HG02759 (cell line): Measurements from ENCODE around the gene MME.
"Not testable (repeated sequence)": the region's sequence is repeated elsewhere in the genome, so short reads cannot be mapped to it uniquely, and the experiment has no call there.

Experiments used
- ATAC-seq: cut with Tn5 transposase; IDR thresholded peaks from one replicate; pipeline ENCODE4 v1.9.1; 2021; ENCODE audit warnings: mild to moderate bottlenecking, moderate library complexity; ENCODE audit not compliant: unreplicated experiment

Gene MME

DNA sequence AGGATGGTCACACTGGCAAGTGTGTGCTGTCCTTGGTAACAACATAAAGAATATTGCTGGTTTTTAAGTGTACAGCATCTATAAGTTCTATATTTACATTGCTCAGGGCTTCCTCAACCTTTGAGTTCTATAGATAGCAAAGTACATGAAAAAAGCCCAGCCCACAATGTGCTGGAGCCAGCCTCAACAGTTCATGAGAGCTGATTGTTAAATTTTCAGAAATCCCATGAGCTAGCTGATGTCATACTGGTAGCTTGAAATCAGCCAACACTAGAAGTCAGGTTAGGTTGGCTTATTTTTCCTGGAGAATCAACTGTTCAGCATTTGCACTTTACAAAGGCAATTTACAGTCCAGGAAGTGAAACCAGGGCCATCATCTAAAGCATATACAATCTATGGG lies 110.6 kb downstream of the MME start:
- ATAC-seq, result no peak

DNA sequence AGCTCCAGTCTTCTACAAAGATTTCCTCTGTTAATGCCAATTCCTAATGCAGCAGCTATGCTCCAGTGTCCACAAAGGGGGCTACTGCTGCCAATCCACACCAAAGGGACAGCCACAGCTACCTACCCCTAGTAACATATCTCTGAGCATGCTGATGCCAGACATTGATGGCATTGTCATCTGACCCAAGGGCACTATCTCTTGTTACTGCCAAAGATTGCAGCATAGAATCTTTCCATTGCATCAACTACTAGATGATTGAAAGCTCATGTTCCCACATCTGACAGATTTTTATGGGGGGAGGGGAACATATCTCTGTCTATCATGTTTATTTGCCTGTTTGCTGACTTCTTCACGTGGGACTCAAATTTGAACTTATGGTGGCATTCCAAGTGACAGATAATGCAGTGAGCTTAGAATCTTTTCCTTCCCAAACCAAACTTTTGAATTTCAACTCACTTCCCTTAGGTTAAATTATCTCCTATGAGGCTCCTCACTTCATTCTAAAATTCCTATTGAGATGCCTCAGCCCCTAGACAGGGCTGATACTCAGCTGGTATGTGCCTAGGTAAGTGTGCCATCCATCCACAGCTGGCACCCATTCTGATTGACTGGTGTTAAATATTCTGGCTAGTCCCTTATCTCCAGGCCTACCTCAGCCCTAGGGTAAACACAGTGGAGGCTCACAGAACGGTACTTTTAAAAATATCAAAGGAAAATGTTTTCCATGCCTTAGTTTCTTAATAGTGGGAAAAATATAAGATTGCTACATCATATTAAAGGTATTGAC lies 113.0 kb downstream of the MME start:
- no peak for ATAC-seq

DNA sequence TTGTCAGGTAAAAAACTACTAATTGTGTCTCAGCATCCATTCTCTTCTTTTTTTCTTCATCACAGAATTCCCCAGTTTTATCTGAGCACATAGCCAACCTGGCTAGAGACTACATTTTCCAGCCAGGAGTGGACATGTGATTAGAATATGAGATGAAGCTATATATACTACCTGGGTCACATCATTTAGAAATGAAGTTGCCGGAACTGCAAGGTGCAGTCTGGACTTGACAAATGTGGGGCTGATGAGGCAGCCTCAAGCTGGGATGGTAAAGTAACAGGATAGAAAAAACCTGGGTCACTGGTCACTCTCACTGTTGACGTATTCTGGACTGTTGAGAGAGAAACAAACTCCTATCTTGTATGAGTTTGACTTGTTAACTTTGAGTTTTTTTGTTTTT lies 113.7 kb downstream of the MME start:
- ATAC-seq, result no peak

DNA sequence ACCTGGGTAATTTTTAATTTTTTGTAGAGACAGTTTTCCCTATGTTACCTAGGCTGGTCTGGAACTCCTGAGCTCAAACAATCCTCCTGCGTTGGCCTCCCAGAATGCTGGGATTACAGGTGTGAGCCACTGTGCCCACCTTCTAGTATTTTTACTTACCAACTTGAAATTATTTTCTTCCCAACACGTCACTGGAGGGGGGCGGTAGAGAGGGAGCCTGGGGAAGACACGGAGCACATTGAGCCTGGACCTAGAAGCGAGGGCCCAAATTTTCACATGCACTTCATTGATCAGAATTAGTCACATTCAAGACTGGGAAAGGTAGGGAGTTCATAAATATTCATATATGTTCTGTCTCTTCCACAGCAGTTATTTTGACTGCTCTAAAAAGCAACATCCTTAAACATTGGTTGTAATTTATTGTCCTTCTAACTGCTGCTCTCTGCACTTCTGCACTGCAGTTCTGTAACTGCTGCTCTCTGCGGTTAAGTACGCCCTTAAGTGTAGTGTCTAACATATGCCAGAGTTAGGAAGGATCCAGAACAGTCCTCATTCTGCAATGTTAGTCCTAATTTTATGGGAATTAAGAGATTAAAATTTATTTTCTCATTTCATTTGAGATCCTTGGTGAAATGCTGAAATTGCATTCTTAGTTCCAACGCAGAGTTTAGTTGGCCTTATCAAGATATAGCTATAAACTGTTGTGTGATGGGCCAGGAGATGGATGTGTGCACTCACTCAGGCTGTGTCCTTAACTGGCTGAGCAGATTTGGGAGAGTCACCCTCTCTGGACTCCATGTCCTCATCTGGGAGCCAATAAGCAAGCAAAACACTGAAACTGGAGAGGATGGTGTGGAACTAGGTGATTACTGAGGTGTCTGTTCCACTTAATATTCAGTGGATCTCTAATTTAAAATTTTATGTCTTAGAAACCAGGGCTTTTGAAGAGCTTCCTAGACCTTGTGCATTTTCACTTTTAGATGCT lies 115.1 kb downstream of the MME start:
- no peak for ATAC-seq

DNA sequence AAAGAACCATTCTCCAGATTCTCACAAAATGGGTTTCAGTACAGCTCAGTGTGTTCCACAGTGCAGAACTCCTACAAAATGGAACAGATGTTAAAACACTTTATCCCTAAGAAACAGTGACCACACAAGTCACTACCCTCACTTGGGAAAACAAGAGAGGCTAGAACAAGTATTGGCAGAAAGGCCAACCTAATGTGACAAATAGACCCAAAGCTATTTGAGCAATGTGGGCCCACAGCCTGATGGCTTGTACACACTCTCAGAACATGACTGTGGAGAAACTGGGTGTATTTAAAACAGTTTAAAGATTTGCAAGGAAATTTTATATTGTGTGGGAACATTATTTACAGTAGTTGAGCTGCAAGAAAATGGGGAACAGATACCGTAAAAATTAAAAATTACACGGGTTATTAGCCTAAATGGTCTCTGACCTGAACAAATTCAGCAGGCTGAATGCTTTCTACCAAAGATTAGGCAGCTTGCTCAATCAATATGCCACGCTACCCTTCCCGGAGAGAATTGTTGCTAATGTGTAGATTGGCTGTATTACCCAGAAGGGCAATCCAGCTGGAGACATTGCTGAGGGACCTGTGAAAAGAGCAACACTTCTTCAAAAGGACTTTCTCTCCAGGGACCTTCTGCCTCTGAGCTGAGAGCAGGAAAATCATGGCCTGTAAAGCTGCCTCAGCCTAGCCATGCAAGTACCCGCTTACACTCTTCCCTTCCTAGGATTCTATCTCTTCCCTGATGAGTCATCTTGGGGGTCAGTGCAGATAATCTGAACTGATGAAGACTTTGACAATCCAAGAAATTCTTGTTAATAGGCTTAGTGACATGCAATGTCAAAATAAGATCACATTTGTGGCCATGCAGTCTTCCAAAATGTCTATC lies 116.3 kb downstream of the MME start:
- ATAC-seq, result no peak

DNA sequence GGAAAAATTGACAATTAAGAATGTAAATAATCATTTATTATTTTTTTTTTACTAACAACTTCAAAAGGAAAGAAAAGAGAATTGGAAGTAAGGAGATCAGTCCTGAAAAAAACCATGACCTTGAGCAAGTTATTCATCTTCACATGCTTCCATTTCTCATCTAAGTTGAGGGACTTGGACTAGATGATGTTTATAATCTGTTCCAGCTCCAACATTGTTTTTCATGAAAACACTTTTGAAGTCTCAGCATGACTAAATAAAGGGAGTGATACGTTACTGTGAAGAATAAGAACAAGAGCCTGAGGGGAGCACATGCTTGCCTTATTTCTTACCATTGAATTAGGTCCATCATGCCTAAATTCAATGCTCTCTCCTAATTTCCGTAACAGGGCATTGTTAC lies 117.7 kb downstream of the MME start:
- no peak for ATAC-seq

DNA sequence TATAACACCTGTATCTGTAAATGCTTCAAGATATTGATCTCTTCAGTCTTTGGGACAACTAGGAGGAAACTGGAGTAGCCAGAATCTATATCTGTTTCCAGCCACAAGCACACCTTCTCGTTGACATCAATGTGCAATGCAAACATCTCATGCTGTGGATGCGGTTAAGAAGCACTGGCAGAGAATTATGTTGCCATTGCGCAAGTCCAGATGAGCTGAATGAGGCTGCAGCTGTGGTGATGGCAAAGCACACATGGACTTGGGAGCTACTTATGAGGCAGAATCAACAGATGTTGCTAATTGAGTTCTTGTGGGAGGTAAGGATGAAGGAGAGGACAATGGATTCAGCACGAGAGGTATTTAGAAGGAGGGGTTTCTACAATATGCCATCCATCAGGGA lies 122.5 kb downstream of the MME start:
- ATAC-seq, result no peak

DNA sequence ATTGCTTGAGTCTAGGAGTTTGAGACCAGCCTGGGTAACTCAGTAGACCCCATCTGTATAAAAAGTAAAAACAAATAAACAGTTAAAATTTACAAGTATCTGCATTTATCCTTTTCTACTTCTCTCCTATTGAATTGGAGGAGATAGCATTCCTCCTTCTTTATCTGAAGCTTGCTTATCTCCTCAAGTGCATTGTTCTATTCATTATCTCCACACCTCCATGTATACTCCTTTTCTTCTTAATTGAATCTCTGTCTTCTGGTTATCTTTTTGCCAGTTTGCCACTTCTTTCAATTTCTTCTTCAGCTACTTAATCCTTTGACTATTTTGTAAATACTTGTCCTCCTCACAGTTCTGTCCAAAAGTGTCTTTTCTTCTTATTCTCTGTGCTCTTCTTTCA lies 124.7 kb downstream of the MME start:
- no peak for ATAC-seq

DNA sequence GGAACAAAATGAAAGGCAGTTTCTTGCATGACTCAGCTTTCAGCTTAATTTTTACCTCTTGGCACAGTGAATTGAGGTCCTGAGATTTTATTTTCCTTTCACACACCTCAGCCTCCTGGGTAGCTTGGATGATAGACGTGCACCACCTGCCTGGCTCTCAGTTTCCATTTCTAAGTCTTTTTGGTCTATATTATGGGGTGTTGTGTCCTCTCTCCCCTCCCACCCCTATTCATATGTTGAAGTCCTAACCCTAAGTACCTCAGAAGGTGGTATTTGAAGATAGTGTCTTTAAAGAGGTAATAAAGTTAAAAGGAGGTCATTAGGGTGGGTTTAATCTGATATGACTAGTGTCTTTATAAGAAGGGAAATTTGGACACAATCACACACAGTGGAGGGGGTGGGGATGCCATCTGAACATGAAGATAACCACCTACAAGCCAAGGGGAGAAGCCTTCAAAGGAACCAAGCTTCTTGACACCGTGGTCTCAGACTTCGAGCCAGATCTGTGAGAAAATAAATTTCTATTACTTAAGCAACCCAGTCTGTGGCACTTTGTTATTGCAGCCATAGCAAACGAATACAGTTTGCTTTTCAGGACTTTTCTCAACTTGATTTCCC lies 128.2 kb downstream of the MME start:
- no peak for ATAC-seq

DNA sequence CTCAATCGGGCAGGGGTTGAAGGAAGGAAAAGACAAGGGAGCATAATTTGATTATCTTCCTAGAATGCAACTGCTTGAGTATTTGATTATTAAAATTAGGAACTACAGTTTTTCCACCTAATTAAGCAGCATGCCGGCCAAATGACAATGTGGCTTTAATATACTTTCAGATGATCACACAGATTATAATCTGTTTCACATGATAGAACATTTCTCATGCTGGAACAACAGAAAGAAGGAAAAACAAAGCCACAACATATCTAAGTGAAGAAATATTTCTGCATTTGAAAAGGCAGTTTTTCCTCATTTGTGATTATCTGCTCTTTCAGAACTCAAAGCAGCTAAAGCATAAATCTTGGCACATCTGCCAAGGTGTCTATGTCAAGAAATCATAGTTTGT lies 130.6 kb downstream of the MME start:
- no peak for ATAC-seq

DNA sequence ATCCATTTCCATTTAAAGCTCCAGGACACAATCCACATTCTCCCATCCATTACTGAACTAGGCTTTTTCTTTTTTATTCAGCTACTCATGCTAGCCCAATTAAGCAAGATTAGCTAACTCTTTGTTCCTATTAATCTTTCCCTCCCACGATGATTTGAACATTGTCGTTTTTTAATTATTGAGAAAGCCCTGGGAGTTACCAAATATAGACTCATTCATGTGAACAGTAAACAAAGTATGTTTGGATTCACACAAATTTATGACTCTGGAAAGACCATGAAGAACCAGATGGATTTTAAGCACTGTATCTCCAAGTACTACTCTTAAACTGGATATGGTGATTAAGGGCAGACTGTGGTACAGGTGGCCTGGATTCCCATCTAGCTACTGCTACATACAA lies 131.1 kb downstream of the MME start:
- ATAC-seq, result no peak

DNA sequence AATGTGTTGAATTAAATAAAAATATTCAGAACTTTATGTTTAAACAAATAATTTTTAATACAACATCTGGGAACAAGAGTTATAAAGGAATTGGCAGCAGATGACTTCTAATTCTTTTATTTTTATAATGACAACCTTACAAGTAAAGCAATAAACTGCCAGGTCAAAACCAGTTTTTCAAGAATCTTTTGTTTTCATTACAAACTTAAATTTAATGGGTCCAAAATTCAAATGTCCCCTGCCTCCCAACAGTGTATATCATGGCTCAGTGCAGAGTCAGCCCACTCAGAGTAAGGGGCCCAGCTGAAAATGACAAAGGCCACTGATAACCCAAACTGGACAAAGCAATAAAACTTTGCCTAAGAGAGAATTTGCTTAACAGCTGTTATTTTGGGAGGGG lies 131.8 kb downstream of the MME start:
- ATAC-seq, result no peak

DNA sequence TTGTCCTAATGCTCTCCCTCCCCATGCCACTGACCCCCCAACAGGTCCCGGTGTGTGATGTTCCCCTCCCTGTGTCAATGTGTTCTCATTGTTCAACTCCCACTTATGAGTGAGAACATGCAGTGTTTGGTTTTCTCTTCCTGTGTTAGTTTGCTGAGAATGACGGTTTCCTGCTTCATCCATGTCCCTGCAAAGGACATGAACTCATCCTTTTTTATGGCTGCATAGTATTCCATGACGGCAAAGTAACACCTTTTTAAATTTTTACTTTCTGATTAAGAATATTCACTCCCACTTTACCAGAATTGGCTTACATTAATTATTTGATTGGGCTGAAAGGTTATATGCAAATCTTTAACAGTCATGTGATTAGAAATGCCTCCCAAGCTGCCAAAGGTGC lies 135.9 kb downstream of the MME start:
- not testable (repeated sequence) for ATAC-seq

DNA sequence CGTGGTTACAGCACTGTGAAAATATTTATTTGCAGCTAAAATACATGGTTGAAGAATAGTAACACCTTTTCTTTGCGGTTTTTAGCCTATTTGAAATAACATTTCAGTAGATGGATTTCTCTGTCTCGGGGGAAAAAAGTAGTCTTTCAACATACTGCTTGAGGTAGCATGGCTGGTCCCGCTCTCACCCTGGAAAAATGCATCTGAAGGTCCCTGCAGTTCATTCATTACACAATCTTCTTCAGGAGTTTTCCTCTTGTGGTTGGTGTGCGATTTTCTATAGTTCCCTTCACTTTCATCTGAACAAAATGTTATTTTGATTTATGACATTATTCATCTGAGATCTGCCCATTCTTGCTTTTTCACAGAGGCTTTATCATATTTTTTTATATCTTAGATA lies 137.5 kb downstream of the MME start:
- ATAC-seq, result no peak

DNA sequence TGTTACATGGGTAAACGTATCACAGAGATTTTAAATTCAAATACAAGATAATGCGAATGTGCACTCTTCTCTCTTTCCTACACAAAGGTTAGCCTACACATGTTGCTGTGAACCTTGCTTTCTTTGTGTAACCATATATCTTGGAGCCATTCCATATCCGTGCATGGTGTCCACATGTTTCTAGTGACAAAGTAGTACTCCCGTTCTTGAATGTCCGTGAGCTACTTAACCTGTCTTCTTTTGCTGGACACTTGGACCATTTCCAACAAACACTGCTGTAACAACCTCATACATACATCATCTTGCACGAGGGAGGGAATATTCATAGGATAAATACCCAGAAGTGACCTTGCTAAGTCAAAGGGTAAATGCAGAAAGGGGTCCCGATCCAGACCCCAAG lies 138.3 kb downstream of the MME start:
- no peak for ATAC-seq

DNA sequence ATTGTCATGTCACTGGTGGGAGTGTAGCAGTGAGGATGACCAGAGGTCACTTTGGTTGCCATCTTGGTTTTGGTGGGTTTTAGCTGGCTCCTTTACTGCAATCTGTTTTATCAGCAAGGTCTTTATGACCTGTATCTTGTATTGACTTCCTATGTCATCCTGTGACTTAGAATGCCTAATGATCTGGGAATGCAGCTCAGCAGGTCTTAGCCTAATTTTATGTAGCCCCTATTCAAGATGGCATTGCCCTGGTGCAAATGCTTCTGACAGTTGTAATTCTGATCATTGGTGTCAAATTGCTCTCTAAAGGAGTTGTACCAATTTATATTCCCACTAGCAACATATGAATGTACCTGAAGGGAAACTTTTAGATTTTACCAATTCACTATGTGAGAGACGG lies 139.0 kb downstream of the MME start:
- ATAC-seq, result no peak

DNA sequence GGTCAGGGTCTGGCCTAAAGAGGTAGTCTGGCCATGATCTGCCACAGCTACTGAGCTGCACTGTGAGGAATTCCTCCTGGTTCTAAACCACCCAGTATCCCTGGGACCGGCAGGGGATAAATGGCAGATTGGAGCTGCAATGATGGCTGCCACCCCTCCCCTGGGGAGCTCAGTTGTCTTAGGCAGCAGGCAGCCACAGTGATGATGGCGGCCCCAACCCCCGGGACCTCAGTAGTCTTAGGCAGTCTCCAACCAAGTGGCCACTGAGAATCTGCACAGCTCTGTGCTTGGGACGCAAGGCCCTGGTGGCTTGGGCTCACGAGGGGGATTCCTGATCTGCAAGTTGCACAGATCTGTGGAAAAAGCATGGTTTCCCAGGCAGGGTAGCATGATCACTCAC lies 145.3 kb downstream of the MME start:
- no peak for ATAC-seq

DNA sequence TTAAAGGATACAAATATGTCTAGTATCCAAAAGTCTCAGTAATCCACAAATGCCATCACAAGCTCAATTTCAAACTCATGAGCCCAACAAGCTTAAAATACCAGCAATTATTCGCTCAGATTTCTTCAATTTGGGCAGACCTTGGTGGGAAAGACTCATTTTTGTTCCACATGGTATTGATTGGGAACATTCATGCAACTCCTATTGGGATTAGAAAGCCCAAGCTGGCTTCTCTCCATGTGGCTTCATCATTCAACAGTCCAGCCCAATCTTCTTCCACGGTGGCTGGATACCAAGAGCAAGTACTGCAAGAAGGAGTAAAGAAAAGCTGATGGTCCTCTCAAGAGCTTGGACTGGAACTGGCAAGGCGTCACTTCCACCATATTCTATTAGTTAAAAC lies 147.0 kb downstream of the MME start:
- ATAC-seq, result no peak

DNA sequence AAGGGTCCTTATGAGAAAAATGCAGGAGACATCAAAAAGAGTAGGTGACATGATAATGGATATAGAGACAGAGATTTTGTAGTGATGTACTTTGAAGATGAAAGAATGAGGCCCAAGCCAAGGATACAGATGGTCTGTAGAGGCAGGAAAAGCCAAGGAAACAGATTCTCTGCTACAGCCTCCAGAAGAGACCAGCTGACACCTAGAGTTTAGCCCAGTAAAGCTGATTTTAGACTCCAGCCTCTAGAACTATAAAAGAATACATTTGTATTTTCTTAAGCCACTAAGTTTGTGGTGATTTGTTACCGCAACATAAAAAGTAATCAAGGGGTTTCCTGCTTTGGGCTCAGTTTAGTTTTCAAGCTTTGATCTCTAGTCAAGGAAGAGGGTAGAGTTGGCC lies 148.6 kb downstream of the MME start:
- ATAC-seq, result no peak

DNA sequence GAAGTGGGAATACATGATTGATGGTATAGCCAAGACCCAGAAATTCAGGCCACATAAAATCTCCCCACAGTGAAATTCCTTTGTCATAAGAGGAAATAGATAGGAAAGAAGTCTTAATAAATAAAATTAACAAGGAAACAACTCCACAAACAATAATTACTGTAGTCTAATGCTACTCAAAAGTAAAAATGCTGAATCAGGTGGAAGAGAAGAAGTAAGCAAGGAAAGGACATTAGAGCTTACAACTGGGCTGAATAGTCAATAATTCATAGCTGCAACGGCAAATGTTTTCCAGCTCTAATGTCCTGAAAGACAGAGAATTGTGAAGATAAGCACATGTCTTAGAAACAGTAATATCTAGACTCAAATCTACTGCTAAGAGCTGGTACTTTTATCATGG lies 149.0 kb downstream of the MME start:
- ATAC-seq, result no peak

DNA sequence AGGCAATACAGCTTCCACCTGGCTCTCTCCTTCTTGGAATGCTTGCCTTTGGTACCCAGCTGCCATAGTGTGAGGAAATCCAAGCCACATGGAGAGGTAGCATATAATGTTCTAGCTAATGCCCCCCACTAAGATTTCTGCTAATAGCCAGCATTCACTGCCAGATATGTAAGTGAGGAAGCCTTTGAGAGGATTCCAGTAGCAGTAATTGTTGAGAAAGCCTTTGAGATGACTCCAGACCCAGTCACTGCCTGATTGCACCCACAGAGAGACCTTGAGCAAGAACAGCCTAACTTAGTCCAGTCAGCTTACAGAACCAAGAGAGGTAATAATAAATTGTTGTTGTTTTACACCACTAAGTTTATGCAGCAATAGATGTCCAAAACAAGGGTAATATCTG lies 150.3 kb downstream of the MME start:
- no peak for ATAC-seq
